Keratinocyte (primary cell): ENCODE measurements around the gene SHROOM1. TPM values are rescaled to one million over a fixed set of nuclear protein-coding genes. Genes with fewer than 3 reads are reported as not detected.
A peak's percentile ranks its signal among the peaks of the same experiment; 100 is the strongest.

Source experiments
- DNase-seq: peaks from one replicate; pipeline ENCODE4 v3.0.0-alpha.2; 2011; ENCODE audit warnings: low read depth, missing footprints, low spot score
- FAIRE-seq: peaks from 2 replicates; lab custom pipeline; 2011; peaks lifted over from hg19 to GRCh38; lab: Jason Lieb, UNC
- H2AFZ ChIP-seq: 2 replicates; pipeline ENCODE4 v1.6.0; 2012; ENCODE audit warnings: low read length, control low read depth, inconsistent platforms; ENCODE audit not compliant: control insufficient read depth
- H3K27ac ChIP-seq: 2 replicates; pipeline ENCODE4 v1.5.1; 2011; ENCODE audit warnings: low read length; ENCODE audit not compliant: control insufficient read depth, insufficient read depth
- H3K27me3 ChIP-seq: 3 replicates; pipeline ENCODE4 v1.6.0; 2011; ENCODE audit warnings: low read length; ENCODE audit not compliant: control insufficient read depth, insufficient read depth; ENCODE audit errors: extremely low read depth
- H3K36me3 ChIP-seq, 2 experiments: 2 replicates in 1 of 2; 3 replicates in 1 of 2; pipeline ENCODE4 v1.5.1; 2011; ENCODE audit warnings: low read length in 2 of 2, mild to moderate bottlenecking in 1 of 2; ENCODE audit not compliant: control insufficient read depth in 2 of 2, insufficient read depth in 2 of 2; ENCODE audit errors: extremely low read depth in 1 of 2
- H3K4me1 ChIP-seq: 3 replicates; pipeline ENCODE4 v1.5.1; 2011; ENCODE audit warnings: low read length; ENCODE audit not compliant: control insufficient read depth, insufficient read depth; ENCODE audit errors: extremely low read depth
- H3K4me2 ChIP-seq: 3 replicates; pipeline ENCODE4 v1.6.0; 2011; ENCODE audit warnings: low read depth, low read length; ENCODE audit not compliant: control insufficient read depth, insufficient read depth; ENCODE audit errors: extremely low read depth
- H3K4me3 ChIP-seq, 3 experiments: fragments of 200-600 bp in 1 of 3; sonication (generic) in 1 of 3; 2 replicates in 2 of 3; 3 replicates in 1 of 3; pipeline ENCODE4 v1.5.1; 2011 to 2016; ENCODE audit warnings: low read length in 3 of 3, mild to moderate bottlenecking in 3 of 3, control low read depth in 2 of 3, inconsistent platforms in 1 of 3, low read depth in 1 of 3, mixed read lengths in 1 of 3, mixed run types in 1 of 3, moderate library complexity in 1 of 3; ENCODE audit not compliant: control insufficient read depth in 2 of 3, insufficient read depth in 2 of 3; ENCODE audit errors: extremely low read depth in 1 of 3
- H3K79me2 ChIP-seq: 2 replicates; pipeline ENCODE4 v1.6.0; 2012; ENCODE audit warnings: low read length; ENCODE audit not compliant: control insufficient read depth, insufficient read depth
- H3K9ac ChIP-seq: 3 replicates; pipeline ENCODE4 v1.6.0; 2011; ENCODE audit warnings: low read length; ENCODE audit not compliant: control insufficient read depth, insufficient read depth; ENCODE audit errors: extremely low read depth
- H3K9me1 ChIP-seq: 3 replicates; pipeline ENCODE4 v1.6.0; 2011; ENCODE audit warnings: low read length; ENCODE audit not compliant: control insufficient read depth, insufficient read depth; ENCODE audit errors: extremely low read depth
- H3K9me3 ChIP-seq: 2 replicates; pipeline ENCODE4 v1.5.1; 2012; ENCODE audit warnings: low read depth, low read length; ENCODE audit not compliant: control insufficient read depth
- H4K20me1 ChIP-seq: 3 replicates; pipeline ENCODE4 v1.6.0; 2011; ENCODE audit warnings: low read length; ENCODE audit not compliant: control insufficient read depth, insufficient read depth; ENCODE audit errors: extremely low read depth
- CTCF ChIP-seq, 3 experiments: IDR thresholded peaks in 1 of 3; conservative IDR thresholded peaks in 1 of 3; optimal IDR thresholded peaks in 1 of 3; 2 replicates in 2 of 3; 3 replicates in 1 of 3; pipeline versions ENCODE3 to v1.5.1; 2011; ENCODE audit warnings: low read length in 3 of 3, mild to moderate bottlenecking in 3 of 3, moderate library complexity in 2 of 3, control low read depth in 1 of 3, inconsistent platforms in 1 of 3; ENCODE audit not compliant: insufficient read depth in 2 of 3; ENCODE audit errors: extremely low read depth in 1 of 3
- EZH2 ChIP-seq: IDR thresholded peaks from one replicate; pipeline ENCODE4 v1.6.1; 2012; ENCODE audit warnings: inconsistent platforms, mild to moderate bottlenecking, low read length, moderate library complexity
- dilution Hi-C: fragments of 300-500 bp; cut with MboI; formaldehyde crosslinking; loops from one replicate; pipeline ENCODE4 v1.7.0; 2020; ENCODE audit warnings: low sequenced_read_pairs; ENCODE audit not compliant: extremely low pct_ligation_motif_present
- polyA plus RNA-seq, 5 experiments: library from polyadenylated mRNA; depleted of rRNA in 3 of 5; stranded (reverse) in 3 of 5; stranded (forward) in 1 of 5; unstranded in 1 of 5; fragments of >200 nt; gene quantifications; 1 replicate in 1 of 5; 2 replicates in 3 of 5; 3 replicates in 1 of 5; pipeline versions ENCODE4 v1.2.1 to v1.2.3, GENCODE V29; 2011 to 2012; ENCODE audit warnings: missing spikeins in 2 of 5, low read depth in 1 of 5, low replicate concordance in 1 of 5

SHROOM1 gene
- polyA plus RNA-seq, 1 donor (not counting 4 experiments of a cell fraction or from before 2014, with no cell fraction given), result 0.25 TPM

- no peak overlapping the region for H3K4me3 ChIP-seq
- no peaks in the 10 kb centered on the region for H3K79me2 ChIP-seq
- no peak for TF ChIP-seq EZH2
- TF ChIP-seq CTCF (optimal IDR thresholded peaks at IDR 0.05 in 1 of 3, IDR thresholded peaks at IDR 0.05 in 1 of 3, conservative IDR thresholded peaks at IDR 0.05 in 1 of 3; ENCODE audit: extremely low read depth in 1 of 3, insufficient read depth in 2 of 3, low read length in 3 of 3), result no peak
- H3K4me2 ChIP-seq, result no peak overlapping the region
- no peak overlapping the region for H3K27ac ChIP-seq
- no peaks in the 10 kb centered on the region for H3K36me3 ChIP-seq
- H3K27me3 ChIP-seq, result peaks cover 39% of the 10 kb centered on the region
- H3K9ac ChIP-seq, result no peak overlapping the region
- no peaks in the 10 kb centered on the region for H3K9me3 ChIP-seq
- dilution Hi-C loops, result no loop called here
- H3K4me1 ChIP-seq, result no peaks in the 10 kb centered on the region
- FAIRE-seq (no peak), DNase-seq (no peak)
- H3K9me1 ChIP-seq, result no peaks in the 10 kb centered on the region
- H2AFZ ChIP-seq, result no peak overlapping the region
- no peaks in the 10 kb centered on the region for H4K20me1 ChIP-seq
Observed at GRCh38 chr5:132814503-132815294, 15.7 kb downstream of the SHROOM1 start.

GRCh38 chr5:132813599-132814502, 16.6 kb downstream of the SHROOM1 start:
- H3K27ac ChIP-seq, result no peak overlapping the region
- TF ChIP-seq EZH2, result peak; percentile 95
- no peak for TF ChIP-seq CTCF (optimal IDR thresholded peaks at IDR 0.05 in 1 of 3, IDR thresholded peaks at IDR 0.05 in 1 of 3, conservative IDR thresholded peaks at IDR 0.05 in 1 of 3; ENCODE audit: extremely low read depth in 1 of 3, insufficient read depth in 2 of 3, low read length in 3 of 3)

More at GRCh38 chr5:132813599-132814502, 16.6 kb downstream of the SHROOM1 start:
- Histone ChIP-seq H3K36me3 (no peaks in the 10 kb centered on the region), H3K4me2 (peak overlapping the region; percentile 64), H2AFZ (peak overlapping the region; percentile 44), H4K20me1 (no peaks in the 10 kb centered on the region), H3K9me3 (no peaks in the 10 kb centered on the region), H3K9ac (no peak overlapping the region), H3K79me2 (no peaks in the 10 kb centered on the region), H3K27me3 (peaks cover 30% of the 10 kb centered on the region), H3K4me1 (no peaks in the 10 kb centered on the region), H3K4me3 (peak overlapping the region in 2 of 3 experiments; percentile 3 to 17), H3K9me1 (no peaks in the 10 kb centered on the region)
- dilution Hi-C loops, result no loop called here
- no peak for DNase-seq
- FAIRE-seq, result no peak
